Esophagus squamous epithelium (tissue), 4 donors: Measurements from ENCODE around the gene HYDIN.

Source experiments
- POLR2A ChIP-seq, 4 donors: fragments of 450-650 bp; IDR thresholded peaks; one replicate each; pipeline ENCODE4 v1.6.1; 2017; ENCODE audit warnings: antibody characterized with exemption in 4 of 4, mild to moderate bottlenecking in 4 of 4, moderate library complexity in 3 of 4
- TF ChIP-seq, protein P1 (sequence below), 6 experiments: fragments of 450-650 bp in 4 of 6; fragments of 200-600 bp in 2 of 6; sonication (generic) in 2 of 6; IDR thresholded peaks; one replicate each; pipeline ENCODE4 v1.5.1; 2016 to 2019; ENCODE audit warnings: antibody characterized with exemption in 6 of 6, mild to moderate bottlenecking in 4 of 6, moderate library complexity in 4 of 6

DNA sequence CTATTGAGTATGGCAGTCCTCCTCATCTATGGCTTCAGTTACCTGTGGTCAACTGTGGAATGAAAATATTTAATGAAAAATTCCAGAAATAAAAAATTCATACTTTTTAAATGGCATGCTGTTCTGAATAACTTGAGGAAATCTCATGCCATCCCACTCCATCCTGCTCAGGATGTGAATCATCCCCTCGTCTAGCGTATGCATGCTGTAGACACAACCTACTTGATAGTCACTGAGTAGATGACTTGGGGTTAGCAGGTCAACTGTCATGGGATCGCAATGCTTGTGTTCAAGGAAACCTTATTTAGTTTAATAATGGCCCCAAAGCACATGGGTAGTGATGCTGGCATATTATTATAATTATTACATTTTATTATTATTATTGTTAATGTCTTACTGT lies 424.7 kb downstream of the HYDIN start:
- TF ChIP-seq, protein P1, sequence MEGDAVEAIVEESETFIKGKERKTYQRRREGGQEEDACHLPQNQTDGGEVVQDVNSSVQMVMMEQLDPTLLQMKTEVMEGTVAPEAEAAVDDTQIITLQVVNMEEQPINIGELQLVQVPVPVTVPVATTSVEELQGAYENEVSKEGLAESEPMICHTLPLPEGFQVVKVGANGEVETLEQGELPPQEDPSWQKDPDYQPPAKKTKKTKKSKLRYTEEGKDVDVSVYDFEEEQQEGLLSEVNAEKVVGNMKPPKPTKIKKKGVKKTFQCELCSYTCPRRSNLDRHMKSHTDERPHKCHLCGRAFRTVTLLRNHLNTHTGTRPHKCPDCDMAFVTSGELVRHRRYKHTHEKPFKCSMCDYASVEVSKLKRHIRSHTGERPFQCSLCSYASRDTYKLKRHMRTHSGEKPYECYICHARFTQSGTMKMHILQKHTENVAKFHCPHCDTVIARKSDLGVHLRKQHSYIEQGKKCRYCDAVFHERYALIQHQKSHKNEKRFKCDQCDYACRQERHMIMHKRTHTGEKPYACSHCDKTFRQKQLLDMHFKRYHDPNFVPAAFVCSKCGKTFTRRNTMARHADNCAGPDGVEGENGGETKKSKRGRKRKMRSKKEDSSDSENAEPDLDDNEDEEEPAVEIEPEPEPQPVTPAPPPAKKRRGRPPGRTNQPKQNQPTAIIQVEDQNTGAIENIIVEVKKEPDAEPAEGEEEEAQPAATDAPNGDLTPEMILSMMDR (IDR thresholded peaks at IDR 0.05): no peak
- TF ChIP-seq POLR2A (IDR thresholded peaks at IDR 0.05): no peak
